Hepatocyte (in vitro differentiated cells): ENCODE results near the gene ZDHHC11B.
"Not testable (repeated sequence)": the region's sequence is repeated elsewhere in the genome, so short reads cannot be mapped to it uniquely, and the experiment has no call there.

Source experiments
- EZH2 ChIP-seq: fragments of 200-600 bp; sonication (generic); IDR thresholded peaks from 2 replicates; pipeline ENCODE4 v1.6.1; 2016; ENCODE audit warnings: antibody characterized with exemption, mild to moderate bottlenecking, borderline replicate concordance
- EZH2phosphoT487 ChIP-seq: fragments of 200-600 bp; sonication (generic); IDR thresholded peaks from one replicate; pipeline ENCODE4 v1.6.1; 2018; ENCODE audit warnings: antibody characterized with exemption, mild to moderate bottlenecking, low read depth, moderate library complexity; ENCODE audit not compliant: unreplicated experiment, severe bottlenecking
- TF ChIP-seq, protein P1 (sequence below): fragments of 200-600 bp; sonication (generic); IDR thresholded peaks from 2 replicates; pipeline ENCODE4 v1.5.1; 2016; ENCODE audit warnings: antibody characterized with exemption, mild to moderate bottlenecking; ENCODE audit not compliant: poor library complexity

DNA sequence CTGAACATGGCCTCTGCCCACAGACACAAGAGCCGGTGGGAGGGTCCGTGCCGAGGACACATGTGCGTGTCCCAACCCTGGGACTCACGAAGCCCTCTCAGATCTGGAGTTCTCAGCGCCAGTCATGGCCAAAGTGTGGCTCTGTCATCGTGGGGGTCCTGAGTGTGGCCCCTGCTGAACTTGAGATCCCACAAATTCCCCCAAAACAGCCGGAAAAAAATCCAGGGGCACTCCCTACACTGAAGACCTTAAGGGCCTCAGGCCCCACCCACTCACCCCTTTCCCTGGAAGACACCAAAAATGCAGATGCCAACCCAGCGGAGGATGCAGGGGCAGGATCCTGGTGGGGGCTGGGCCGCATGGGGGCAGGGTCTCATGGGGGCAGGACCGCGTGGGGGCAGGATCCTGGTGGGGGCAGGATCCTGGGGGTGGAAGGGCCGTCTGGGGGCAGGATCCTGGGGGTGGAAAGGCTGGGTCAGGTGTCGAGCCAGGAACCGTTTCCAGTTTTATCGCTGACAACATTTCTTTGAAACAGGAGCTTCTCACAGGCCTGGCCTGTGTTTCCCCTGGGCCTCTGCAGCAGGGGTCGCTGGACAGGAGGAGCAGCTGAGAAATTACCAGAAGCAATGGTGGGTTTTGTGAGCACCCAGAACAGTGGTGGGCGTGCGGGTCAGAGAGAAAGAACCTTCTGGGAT, 13.3 kb downstream of the ZDHHC11B start:
- TF ChIP-seq, protein P1, sequence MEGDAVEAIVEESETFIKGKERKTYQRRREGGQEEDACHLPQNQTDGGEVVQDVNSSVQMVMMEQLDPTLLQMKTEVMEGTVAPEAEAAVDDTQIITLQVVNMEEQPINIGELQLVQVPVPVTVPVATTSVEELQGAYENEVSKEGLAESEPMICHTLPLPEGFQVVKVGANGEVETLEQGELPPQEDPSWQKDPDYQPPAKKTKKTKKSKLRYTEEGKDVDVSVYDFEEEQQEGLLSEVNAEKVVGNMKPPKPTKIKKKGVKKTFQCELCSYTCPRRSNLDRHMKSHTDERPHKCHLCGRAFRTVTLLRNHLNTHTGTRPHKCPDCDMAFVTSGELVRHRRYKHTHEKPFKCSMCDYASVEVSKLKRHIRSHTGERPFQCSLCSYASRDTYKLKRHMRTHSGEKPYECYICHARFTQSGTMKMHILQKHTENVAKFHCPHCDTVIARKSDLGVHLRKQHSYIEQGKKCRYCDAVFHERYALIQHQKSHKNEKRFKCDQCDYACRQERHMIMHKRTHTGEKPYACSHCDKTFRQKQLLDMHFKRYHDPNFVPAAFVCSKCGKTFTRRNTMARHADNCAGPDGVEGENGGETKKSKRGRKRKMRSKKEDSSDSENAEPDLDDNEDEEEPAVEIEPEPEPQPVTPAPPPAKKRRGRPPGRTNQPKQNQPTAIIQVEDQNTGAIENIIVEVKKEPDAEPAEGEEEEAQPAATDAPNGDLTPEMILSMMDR, result not testable (repeated sequence)
- not testable (repeated sequence) for TF ChIP-seq EZH2phosphoT487, EZH2
